Measurements from ENCODE around the gene SNAPC1.

- TF ChIP-seq CTCF (conservative IDR thresholded peaks at IDR 0.05; ENCODE audit: low read depth, low read length) (no peak), EZH2 (IDR thresholded peaks at IDR 0.05; ENCODE audit: borderline replicate concordance, low read depth, low read length, poor library complexity, severe bottlenecking) (no peak)
Observed at GRCh38 chr14:61749264-61749663, 13.0 kb upstream of the SNAPC1 start.

All from A673 (cell line).